Right lobe of liver (tissue), 6 donors: ENCODE data around the gene DLGAP4. TPM values are rescaled to one million over a fixed set of nuclear protein-coding genes. Genes with fewer than 3 reads are reported as not detected.

Source experiments
- ATAC-seq, 4 donors: fragments of 200-7000 bp; cut with Tn5 transposase; one replicate each; pipeline ENCODE4 v1.9.1; 2020; ENCODE audit warnings: mild to moderate bottlenecking in 4 of 4, moderate library complexity in 4 of 4
- DNase-seq, 3 donors: peaks; one replicate each; pipeline ENCODE4 v3.0.0-alpha.2; 2020
- H3K27ac ChIP-seq, 3 donors: fragments of 200-600 bp; one replicate each; pipeline ENCODE4 v1.8.0; 2022
- H3K27me3 ChIP-seq, 2 donors: fragments of 200-600 bp; one replicate each; pipeline ENCODE4 v1.8.0; 2022
- H3K36me3 ChIP-seq, 4 donors: fragments of 200-600 bp; sonication (generic) in 1 of 4; one replicate each; pipeline versions ENCODE4 v1.5.1 to v1.8.0; 2017 to 2022; ENCODE audit warnings: control low read depth in 1 of 4
- H3K4me1 ChIP-seq, 4 donors: fragments of 200-600 bp; sonication (generic) in 1 of 4; one replicate each; pipeline versions ENCODE4 v1.5.1 to v1.8.0; 2017 to 2022; ENCODE audit warnings: control low read depth in 1 of 4
- H3K4me3 ChIP-seq, 3 donors: fragments of 200-600 bp; one replicate each; pipeline ENCODE4 v1.8.0; 2022
- H3K9me3 ChIP-seq, 4 donors: fragments of 200-600 bp; sonication (generic) in 1 of 4; one replicate each; pipeline versions ENCODE4 v1.5.1 to v1.8.0; 2017 to 2022; ENCODE audit warnings: control low read depth in 1 of 4
- POLR2A ChIP-seq: fragments of 450-650 bp; IDR thresholded peaks from one replicate; pipeline ENCODE4 v1.6.1; 2017; ENCODE audit warnings: antibody characterized with exemption, mild to moderate bottlenecking
- WGBS: methylation state at CpG from one replicate; pipeline ENCODE4 v1.1.6; 2018; ENCODE audit warnings: low coverage, low lambda C conversion rate; ENCODE audit not compliant: insufficient coverage; ENCODE audit errors: missing lambda C conversion rate; 5-methylcytosine and 5-hydroxymethylcytosine counted together
- intact Hi-C, 2 donors: fragments of 100-400 bp; cut with DNase I; formaldehyde crosslinking; loops; one replicate each; pipeline versions ENCODE4 v1.11.2 to v1.14.1; 2022
- total RNA-seq, 6 experiments: library from RNA; depleted of rRNA in 2 of 6; stranded (reverse); fragments of >200 nt in 2 of 6; fragmentation: NEBNext Ultra II Directional in 3 of 6; extraction: Animal tissue kit (Norgen Biotek cat#: 25700) in 3 of 6; gene quantifications; one replicate each; pipeline versions ENCODE4 v1.1.0 to v1.2.4, GENCODE V29; 2016 to 2023
- TF ChIP-seq, protein P1 (sequence below), 4 donors: fragments of 200-600 bp in 3 of 4; fragments of 450-650 bp in 1 of 4; IDR thresholded peaks; one replicate each; pipeline versions ENCODE4 v1.5.1 to v1.8.0; 2016 to 2022; ENCODE audit warnings: antibody characterized with exemption in 4 of 4, mild to moderate bottlenecking in 2 of 4
- donor health status: DM: no; HTN: yes; CAD: no.
- donor health status: DM: no; HTN: no; CAD: no.
- donor health status: DM: no; HTN: no; CAD: no.
- donor health status: DM: no; HTN: yes; CAD: no.
- donor health status: DM: no; HTN: yes; CAD: no.

Gene DLGAP4
- total RNA-seq, 6 experiments from 2014 or later, result 15.5 to 35.1 (median 23.2) TPM

DNA sequence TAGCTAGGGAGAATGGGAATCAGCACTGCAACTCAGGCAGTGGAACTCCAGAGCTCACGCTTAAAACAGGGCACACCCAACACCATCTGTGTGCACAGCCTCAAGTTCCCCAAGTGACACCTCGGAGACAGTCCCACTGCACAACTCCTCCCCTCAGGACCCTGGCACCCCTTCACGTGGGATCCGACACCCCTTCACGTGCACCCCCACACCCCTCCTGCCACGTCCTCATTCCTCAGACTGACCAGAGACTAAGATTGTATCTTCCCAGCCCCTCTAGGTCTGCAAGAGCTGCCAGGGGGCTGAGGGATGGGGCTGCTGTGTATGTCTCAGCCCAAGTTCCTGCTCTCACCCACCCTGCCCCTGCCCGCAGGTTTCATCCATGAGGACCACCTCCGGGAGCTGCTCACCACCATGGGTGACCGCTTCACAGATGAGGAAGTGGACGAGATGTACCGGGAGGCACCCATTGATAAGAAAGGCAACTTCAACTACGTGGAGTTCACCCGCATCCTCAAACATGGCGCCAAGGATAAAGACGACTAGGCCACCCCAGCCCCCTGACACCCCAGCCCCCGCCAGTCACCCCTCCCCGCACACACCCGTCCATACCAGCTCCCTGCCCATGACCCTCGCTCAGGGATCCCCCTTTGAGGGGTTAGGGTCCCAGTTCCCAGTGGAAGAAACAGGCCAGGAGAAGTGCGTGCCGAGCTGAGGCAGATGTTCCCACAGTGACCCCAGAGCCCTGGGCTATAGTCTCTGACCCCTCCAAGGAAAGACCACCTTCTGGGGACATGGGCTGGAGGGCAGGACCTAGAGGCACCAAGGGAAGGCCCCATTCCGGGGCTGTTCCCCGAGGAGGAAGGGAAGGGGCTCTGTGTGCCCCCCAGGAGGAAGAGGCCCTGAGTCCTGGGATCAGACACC is 242.8 kb downstream of the DLGAP4 start:
- H3K27me3 ChIP-seq, result no peaks in the 10 kb centered on the region
- intact Hi-C loops, result no loop called here
- DNase-seq (no peak), ATAC-seq (no peak)
- no peak overlapping the region for H3K4me3 ChIP-seq
- H3K27ac ChIP-seq, result no peak overlapping the region
- no peaks in the 10 kb centered on the region for H3K4me1 ChIP-seq
- 60% methylated on average over 2 of the region's 23 CpGs for WGBS
- no peak for TF ChIP-seq POLR2A
- TF ChIP-seq, protein P1, sequence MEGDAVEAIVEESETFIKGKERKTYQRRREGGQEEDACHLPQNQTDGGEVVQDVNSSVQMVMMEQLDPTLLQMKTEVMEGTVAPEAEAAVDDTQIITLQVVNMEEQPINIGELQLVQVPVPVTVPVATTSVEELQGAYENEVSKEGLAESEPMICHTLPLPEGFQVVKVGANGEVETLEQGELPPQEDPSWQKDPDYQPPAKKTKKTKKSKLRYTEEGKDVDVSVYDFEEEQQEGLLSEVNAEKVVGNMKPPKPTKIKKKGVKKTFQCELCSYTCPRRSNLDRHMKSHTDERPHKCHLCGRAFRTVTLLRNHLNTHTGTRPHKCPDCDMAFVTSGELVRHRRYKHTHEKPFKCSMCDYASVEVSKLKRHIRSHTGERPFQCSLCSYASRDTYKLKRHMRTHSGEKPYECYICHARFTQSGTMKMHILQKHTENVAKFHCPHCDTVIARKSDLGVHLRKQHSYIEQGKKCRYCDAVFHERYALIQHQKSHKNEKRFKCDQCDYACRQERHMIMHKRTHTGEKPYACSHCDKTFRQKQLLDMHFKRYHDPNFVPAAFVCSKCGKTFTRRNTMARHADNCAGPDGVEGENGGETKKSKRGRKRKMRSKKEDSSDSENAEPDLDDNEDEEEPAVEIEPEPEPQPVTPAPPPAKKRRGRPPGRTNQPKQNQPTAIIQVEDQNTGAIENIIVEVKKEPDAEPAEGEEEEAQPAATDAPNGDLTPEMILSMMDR (IDR thresholded peaks at IDR 0.05), result no peak
- H3K36me3 ChIP-seq, result no peaks in the 10 kb centered on the region
- H3K9me3 ChIP-seq, result no peaks in the 10 kb centered on the region

- intact Hi-C loops, result no loop called here
- WGBS, result no CpG with 5 or more reads among the region's 9 CpGs
- TF ChIP-seq, protein P1 (IDR thresholded peaks at IDR 0.05), result no peak
Measured at GRCh38 chr20:36549628-36549941, 243.4 kb downstream of the DLGAP4 start.

GRCh38 chr20:36549942-36550789 is 244.0 kb downstream of the DLGAP4 start:
- Histone ChIP-seq H3K36me3 (no peaks in the 10 kb centered on the region), H3K4me3 (no peak overlapping the region), H3K27ac (no peak overlapping the region), H3K27me3 (no peaks in the 10 kb centered on the region), H3K4me1 (no peaks in the 10 kb centered on the region), H3K9me3 (no peaks in the 10 kb centered on the region)
- TF ChIP-seq, protein P1 (IDR thresholded peaks at IDR 0.05), result no peak
- TF ChIP-seq POLR2A, result no peak
- ATAC-seq, result peak in 2 of 4 donors; percentile 26 to 31
- intact Hi-C loops, result no loop called here
- DNase-seq, result no peak
- WGBS, result no CpG with 5 or more reads among the region's 16 CpGs

More at GRCh38 chr20:36549628-36549941, 243.4 kb downstream of the DLGAP4 start:
- Histone ChIP-seq H3K4me3 (no peak overlapping the region), H3K36me3 (no peaks in the 10 kb centered on the region), H3K4me1 (no peaks in the 10 kb centered on the region), H3K27ac (no peak overlapping the region), H3K9me3 (no peaks in the 10 kb centered on the region), H3K27me3 (no peaks in the 10 kb centered on the region)
- DNase-seq, result no peak
- peak in 2 of 4 donors; percentile 11 to 24 for ATAC-seq

DNA sequence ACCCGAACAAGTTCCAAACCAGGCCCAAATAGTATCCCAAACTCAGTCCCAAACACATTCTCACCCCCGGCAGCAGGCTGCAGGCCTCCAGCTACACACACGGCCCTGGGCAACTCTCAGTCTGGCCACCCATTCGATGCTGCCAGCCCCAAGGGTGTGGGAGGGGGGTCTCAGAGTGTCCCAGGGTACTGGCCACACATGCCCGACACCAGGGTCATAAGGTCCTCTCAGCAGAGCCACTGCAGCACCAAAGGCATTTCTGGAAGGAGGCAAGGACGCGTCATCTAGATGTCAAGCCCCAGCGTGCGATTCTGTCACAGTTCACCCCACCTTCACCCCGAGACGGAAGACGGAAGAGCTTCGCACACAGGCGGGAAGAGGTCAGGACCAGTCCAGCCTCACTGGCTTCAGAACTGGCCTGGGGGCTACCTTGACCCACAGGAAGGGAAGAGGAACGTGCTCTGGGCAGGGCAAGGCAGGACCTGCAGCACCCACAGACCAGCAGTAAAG is 244.7 kb downstream of the DLGAP4 start:
- 40% methylated on average over 1 of the region's 15 CpGs for WGBS
- H3K9me3 ChIP-seq, result no peaks in the 10 kb centered on the region

More for the DNA sequence above, 244.7 kb downstream of the DLGAP4 start:
- H3K4me3 ChIP-seq, result no peak overlapping the region
- DNase-seq (no peak), ATAC-seq (peak in 3 of 4 donors; percentile 8 to 23 (median 13))
- no peak overlapping the region for H3K27ac ChIP-seq
- no peaks in the 10 kb centered on the region for H3K27me3 ChIP-seq
- no peaks in the 10 kb centered on the region for H3K36me3 ChIP-seq
- no peaks in the 10 kb centered on the region for H3K4me1 ChIP-seq
- TF ChIP-seq, protein P1 (IDR thresholded peaks at IDR 0.05), result no peak
- TF ChIP-seq POLR2A, result no peak
- intact Hi-C loops, result no loop called here
